IPS-20b (cell line): ENCODE measurements around the gene HS3ST5.

Experiments
- H3K27ac ChIP-seq: one replicate; pipeline ENCODE4 v1.5.1; 2013; ENCODE audit warnings: low read length
- H3K27me3 ChIP-seq: 2 replicates; pipeline ENCODE4 v1.6.1; 2013; ENCODE audit warnings: mild to moderate bottlenecking, low read length, inconsistent platforms; ENCODE audit not compliant: insufficient read depth
- H3K36me3 ChIP-seq: 2 replicates; pipeline ENCODE4 v1.6.1; 2013; ENCODE audit warnings: low read depth, mild to moderate bottlenecking, inconsistent platforms, low read length, moderate library complexity; ENCODE audit not compliant: insufficient read depth
- H3K4me1 ChIP-seq: 2 replicates; pipeline ENCODE4 v1.6.1; 2013; ENCODE audit warnings: mild to moderate bottlenecking, control low read depth, inconsistent platforms, low read length, moderate library complexity; ENCODE audit not compliant: insufficient read depth
- H3K4me3 ChIP-seq: 2 replicates; pipeline ENCODE4 v1.5.1; 2013; ENCODE audit warnings: mild to moderate bottlenecking, low read length, inconsistent platforms
- H3K9ac ChIP-seq: 2 replicates; pipeline ENCODE4 v1.6.1; 2013; ENCODE audit warnings: low read depth, mild to moderate bottlenecking, inconsistent platforms, low read length, moderate library complexity
- H3K9me3 ChIP-seq: 2 replicates; pipeline ENCODE4 v1.6.1; 2013; ENCODE audit warnings: mild to moderate bottlenecking, low read depth, low read length, inconsistent platforms; ENCODE audit not compliant: insufficient read depth

The HS3ST5 gene, protein sequence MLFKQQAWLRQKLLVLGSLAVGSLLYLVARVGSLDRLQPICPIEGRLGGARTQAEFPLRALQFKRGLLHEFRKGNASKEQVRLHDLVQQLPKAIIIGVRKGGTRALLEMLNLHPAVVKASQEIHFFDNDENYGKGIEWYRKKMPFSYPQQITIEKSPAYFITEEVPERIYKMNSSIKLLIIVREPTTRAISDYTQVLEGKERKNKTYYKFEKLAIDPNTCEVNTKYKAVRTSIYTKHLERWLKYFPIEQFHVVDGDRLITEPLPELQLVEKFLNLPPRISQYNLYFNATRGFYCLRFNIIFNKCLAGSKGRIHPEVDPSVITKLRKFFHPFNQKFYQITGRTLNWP

DNA sequence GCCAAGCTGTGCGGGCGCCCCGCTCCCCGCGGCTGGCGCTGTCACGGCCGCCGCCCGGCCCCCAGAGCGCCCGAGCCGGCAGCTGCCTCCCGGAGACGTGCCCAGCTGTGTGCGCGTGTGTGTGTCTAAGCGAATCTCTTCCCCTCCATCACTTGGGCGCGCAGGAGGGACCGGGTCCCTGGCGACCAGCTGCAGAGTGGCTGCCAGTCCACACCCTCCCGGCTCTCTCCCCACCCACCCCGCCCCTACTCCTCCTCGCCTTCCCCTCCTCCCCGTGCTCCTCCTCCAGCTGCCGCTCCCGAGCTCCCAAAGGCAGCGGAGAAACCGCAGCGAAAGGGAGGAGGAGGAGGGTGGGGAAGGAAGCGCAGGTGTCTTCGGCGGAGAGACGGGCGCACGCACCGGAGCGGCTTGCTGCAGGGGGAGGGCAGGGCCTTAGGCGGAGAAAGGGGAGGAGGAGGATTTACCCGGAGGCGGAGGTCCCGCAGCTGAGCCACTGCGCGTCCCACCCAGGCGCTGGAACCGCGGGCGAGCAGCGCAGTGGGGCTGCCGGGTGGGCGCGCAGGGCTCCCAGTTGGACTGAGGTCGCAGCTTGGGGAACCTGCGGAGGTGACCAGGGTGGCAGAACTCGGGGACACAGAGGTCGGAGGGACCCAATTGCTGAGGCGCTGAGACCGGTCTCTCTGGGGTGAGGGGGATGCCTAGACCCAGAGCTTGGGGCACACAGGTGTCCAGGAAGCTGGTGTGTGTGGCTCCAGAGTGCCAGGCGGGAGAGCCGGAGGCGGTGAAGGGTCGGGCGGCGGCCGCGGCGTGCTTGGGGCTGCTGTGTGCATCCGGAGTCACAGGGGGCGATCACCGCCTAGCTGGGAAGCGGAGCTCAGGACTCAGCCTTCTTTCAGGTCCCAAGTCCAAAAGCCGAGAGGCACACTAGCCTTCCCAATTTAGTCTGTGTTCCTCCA lies at the start of gene HS3ST5:
TSS of gene HS3ST5 (minus strand) at position 198 of the 956 bp plus-strand sequence. CDS start 280,178 bp downstream, outside the sequence.
- H3K9ac ChIP-seq = peak within 1 kb of the TSS; percentile 83

DNA sequence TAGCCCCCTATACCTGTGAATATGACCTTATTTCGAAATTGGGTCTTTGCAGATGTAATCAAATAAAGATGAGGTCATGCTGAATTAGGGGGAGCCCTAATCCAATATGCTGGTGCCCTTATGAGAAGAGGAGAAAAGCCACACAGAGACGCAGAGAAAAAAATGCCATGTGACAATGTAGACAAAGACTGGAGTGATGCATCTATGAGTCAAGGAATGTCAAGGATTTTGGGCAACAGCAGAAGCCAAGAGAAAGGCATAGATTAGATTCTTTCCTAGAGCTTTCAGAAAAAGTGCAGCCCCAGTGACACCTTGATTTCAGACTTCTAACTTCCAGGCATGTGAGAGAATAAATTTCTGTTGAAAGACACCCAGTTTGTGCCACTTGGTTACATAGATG lies 47.4 kb upstream of the HS3ST5 start:
- no peaks in the 10 kb centered on the region for H3K27me3 ChIP-seq
- no peak overlapping the region for H3K9ac ChIP-seq
- no peaks in the 10 kb centered on the region for H3K36me3 ChIP-seq
- no peak overlapping the region for H3K27ac ChIP-seq
- H3K4me3 ChIP-seq = no peak overlapping the region
- H3K4me1 ChIP-seq = peaks cover 36% of the 10 kb centered on the region
- no peaks in the 10 kb centered on the region for H3K9me3 ChIP-seq

More for the DNA sequence above, at the start of gene HS3ST5:
- H3K27ac ChIP-seq = peak within 1 kb of the TSS; percentile 1
- H3K4me1 ChIP-seq = peaks cover 32% of the 10 kb centered on the region
- no peaks in the 10 kb centered on the region for H3K36me3 ChIP-seq
- H3K4me3 ChIP-seq = peak within 1 kb of the TSS; percentile 90
- peaks cover 9% of the 10 kb centered on the region; the same call in 1 of the 2 replicates for H3K27me3 ChIP-seq
- no peaks in the 10 kb centered on the region for H3K9me3 ChIP-seq

DNA sequence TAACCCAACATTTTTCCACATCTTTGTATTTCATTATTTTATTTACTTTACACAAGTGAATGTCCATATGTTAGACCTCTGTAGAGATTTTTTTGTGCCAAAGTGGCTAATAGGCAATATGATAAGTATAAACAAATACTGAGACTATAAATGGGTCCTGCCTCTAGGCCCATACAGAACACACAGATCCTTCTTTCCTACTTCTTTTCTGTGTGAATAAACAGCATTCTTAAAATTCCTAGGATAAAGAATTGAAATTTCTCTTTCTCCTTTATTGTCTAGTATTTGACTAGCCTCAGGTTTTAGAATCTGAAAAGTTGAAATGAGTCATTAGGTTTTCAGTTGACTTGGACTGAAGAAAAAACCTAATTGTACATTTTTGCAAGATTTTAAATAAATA lies 46.3 kb upstream of the HS3ST5 start:
- Histone ChIP-seq H3K36me3 (no peaks in the 10 kb centered on the region), H3K4me3 (no peak overlapping the region), H3K9me3 (no peaks in the 10 kb centered on the region), H3K9ac (no peak overlapping the region), H3K4me1 (peaks cover 44% of the 10 kb centered on the region), H3K27me3 (no peaks in the 10 kb centered on the region), H3K27ac (no peak overlapping the region)

DNA sequence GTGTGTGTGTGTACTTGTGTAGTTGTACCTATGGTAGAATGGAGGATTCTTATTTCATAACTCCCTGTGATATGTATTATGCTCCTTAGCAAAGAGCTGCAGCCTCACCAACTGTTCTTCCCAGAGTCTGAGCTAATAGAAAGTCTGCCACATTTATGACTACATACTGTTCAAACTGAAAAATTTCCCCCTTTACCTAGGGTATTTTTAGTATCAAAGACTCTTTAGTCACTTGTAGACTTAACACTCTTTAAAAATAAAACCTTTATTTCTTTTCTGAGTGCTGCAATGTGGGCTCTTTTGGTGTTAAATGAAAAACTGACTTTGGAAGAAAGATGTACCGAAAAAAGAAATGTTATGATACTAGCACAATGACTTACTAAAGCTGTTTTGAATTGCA lies 39.6 kb upstream of the HS3ST5 start:
- H3K9me3 ChIP-seq = no peaks in the 10 kb centered on the region
- H3K36me3 ChIP-seq = no peaks in the 10 kb centered on the region
- H3K27ac ChIP-seq = no peak overlapping the region
- H3K9ac ChIP-seq = no peak overlapping the region
- no peaks in the 10 kb centered on the region for H3K27me3 ChIP-seq
- peaks cover 30% of the 10 kb centered on the region for H3K4me1 ChIP-seq
- H3K4me3 ChIP-seq = no peak overlapping the region

DNA sequence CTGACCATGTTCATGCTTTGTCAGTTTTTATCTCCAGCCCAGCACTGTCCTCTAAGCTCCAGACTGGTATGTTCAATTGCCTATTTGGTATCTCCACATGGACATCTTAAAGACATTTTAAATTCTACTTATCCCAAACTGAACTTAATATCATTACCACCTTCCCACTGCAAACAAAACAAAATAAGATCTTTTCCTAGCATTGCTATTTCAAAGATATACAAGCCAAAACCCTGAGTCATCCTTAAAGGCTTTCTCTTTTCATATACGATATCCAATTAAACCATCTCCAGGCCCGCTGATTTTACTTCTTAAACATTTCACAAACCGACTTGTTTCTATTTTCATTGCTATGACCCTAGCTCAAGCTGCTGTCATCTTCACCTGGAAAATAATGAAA lies 35.1 kb upstream of the HS3ST5 start:
- H3K4me3 ChIP-seq = no peak overlapping the region

DNA sequence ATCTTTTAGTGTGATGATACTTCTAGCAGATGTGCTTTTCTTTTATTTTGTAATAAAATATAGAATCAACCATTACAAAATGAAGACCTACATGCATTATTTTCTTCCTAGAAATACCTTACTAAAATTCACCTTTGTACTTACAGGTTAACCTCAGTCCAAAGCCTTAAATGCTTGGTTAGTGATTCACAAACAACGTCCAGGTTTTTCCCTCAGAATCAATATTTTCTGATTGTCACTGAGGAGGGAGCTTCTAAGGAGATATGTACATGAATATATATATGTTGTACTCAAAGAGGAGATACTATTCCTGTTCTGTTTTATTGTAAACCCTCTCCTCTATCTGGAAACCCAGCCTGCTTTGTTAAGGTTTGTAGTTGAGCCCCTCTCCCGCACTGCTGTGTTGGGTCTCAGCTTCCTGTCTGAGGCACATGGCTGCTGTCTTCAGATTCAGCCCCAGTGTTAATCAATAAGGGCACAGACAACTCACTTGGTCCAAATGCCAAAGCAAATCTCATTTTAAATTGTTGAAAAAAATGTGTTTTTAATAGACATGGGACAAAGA lies 33.9 kb upstream of the HS3ST5 start:
- peak overlapping the region; percentile 35; the same call in 1 of the 2 replicates for H3K9ac ChIP-seq

More for the DNA sequence above, 35.1 kb upstream of the HS3ST5 start:
- Histone ChIP-seq H3K4me1 (peaks cover 21% of the 10 kb centered on the region; the same call in 1 of the 2 replicates), H3K9ac (no peak overlapping the region), H3K9me3 (no peaks in the 10 kb centered on the region), H3K27me3 (no peaks in the 10 kb centered on the region), H3K36me3 (no peaks in the 10 kb centered on the region), H3K27ac (no peak overlapping the region)

DNA sequence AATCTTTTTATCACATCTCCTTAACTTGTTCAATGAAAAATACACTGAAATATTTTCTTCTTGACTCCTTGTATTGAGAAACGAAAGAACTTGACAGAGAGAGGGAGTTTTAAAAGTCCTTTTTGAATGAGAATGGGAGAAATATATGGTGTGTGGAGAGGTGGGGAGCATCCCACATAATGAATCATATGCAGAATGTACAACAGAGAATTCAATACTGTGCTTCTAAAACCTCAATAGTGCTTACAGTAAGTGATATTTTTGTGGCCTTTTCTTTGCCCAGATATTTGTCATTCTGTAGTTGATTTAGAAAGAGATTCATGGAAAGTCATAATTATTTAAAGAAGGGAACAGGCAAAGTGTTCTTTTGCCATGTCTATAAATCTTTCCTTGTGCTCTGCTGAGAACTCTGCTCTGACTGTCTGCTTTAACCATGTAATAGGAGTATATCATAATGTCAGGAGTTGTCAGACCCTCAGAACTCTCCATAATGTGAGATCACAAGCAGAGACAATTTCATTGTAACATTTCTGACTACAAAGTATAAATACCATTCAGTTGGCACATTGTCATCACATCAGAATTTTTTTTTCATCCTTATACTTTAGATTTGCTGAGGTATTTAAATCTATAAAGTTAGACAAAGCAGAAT lies 32.8 kb upstream of the HS3ST5 start:
- Histone ChIP-seq H3K4me1 (peaks cover 21% of the 10 kb centered on the region; the same call in 1 of the 2 replicates), H3K9ac (no peak overlapping the region), H3K9me3 (no peaks in the 10 kb centered on the region), H3K4me3 (no peak overlapping the region), H3K27me3 (no peaks in the 10 kb centered on the region), H3K36me3 (no peaks in the 10 kb centered on the region), H3K27ac (no peak overlapping the region)

More for the DNA sequence above, 33.9 kb upstream of the HS3ST5 start:
- Histone ChIP-seq H3K36me3 (no peaks in the 10 kb centered on the region), H3K27me3 (no peaks in the 10 kb centered on the region), H3K4me1 (peaks cover 21% of the 10 kb centered on the region; the same call in 1 of the 2 replicates), H3K9me3 (no peaks in the 10 kb centered on the region), H3K27ac (no peak overlapping the region), H3K4me3 (no peak overlapping the region)

DNA sequence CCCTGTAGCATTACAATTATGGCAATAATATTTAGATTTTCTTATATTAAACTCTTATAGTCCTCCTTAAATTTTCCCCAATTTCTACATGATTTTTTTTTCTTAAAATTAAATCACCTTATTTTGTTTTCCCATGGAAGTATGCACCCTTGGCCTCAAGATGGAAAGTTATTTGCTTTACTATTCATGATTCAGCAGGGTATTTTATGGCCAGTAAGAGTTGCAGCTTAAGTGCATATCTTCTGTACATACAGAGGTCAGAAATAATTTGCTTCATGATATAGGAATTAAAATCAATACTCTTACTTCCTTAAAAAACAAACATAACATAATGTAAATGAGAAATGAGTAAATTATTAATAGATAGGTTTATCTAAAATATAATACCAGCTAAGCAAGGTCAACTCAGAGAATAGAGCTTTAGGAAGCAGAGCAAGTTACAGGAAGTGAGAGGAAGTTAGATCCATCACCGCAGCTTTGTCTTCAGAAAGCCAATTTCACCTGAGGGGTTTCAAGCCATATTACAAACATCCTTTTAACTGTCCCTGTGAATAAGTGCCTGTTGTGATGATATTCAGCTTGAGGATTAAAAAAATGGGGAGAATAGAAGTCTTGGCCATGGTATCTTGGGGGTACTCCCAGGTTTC lies 24.6 kb upstream of the HS3ST5 start:
- Histone ChIP-seq H3K36me3 (no peaks in the 10 kb centered on the region), H3K9me3 (no peaks in the 10 kb centered on the region), H3K4me1 (peaks cover 31% of the 10 kb centered on the region), H3K27ac (no peak overlapping the region), H3K27me3 (no peaks in the 10 kb centered on the region), H3K4me3 (no peak overlapping the region), H3K9ac (no peak overlapping the region)

DNA sequence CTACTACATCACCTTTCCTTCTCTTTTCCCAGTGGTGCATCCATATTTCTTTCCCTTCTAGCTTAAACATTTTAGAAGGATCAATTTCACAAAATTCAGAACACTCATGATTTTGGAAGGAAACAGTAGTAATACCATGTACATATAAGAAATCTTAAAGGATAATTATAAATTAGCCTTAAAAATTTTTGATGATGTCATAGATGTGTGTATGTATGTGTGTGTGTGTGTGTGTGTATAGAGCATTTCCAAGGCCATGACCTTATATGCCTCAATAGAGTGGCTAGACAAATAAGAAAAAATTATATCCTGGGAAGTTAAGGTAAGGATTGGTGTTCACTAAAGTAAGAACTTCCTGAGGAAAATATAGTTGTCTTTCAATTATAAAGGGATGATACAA lies 24.1 kb upstream of the HS3ST5 start:
- Histone ChIP-seq H3K9ac (no peak overlapping the region), H3K27me3 (no peaks in the 10 kb centered on the region)

DNA sequence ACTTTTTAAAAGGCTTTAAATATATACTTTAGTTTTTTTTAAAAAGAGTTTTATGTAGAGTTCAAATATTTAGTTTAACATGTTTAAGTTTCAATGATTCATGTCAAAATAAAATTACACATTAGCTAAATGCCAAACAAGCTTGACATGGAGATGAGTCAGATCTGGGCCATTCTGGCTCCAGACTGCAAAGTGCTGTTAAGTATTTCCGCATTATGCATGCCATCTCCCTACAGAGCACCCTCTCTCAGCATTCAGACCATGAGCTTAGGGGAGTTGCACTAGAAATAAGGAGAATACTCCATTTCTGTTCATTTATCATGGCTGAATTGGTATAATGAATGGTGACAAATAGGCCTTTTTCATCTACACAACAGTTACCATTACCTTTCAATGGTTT lies 21.5 kb upstream of the HS3ST5 start:
- no peak overlapping the region for H3K4me3 ChIP-seq
- H3K27ac ChIP-seq = no peak overlapping the region
- peaks cover 49% of the 10 kb centered on the region for H3K4me1 ChIP-seq

More for the DNA sequence above, 24.1 kb upstream of the HS3ST5 start:
- no peaks in the 10 kb centered on the region for H3K36me3 ChIP-seq
- peaks cover 36% of the 10 kb centered on the region for H3K4me1 ChIP-seq
- H3K9me3 ChIP-seq = no peaks in the 10 kb centered on the region
- no peak overlapping the region for H3K4me3 ChIP-seq
- H3K27ac ChIP-seq = no peak overlapping the region

DNA sequence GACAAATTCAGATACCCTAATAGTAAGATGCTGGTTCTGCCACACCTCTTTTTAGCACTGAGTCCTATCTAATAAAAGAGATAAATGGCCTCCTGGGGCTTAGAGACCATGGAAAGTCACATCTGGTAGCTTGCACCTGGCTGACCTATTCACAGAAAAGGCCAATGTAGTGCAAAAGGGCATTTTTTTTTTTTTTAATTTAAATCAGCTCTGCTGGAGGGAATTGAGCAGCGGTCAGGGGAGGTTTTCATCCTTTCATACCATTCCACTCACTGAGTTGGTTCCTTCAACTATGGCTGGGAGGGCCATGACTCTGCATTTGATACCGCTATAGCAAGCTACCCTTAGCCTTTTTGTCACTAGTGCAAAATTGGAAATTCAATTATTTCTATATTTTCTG lies 20.1 kb upstream of the HS3ST5 start:
- Histone ChIP-seq H3K4me3 (peak overlapping the region; percentile 1; the same call in 1 of the 2 replicates), H3K9me3 (no peaks in the 10 kb centered on the region), H3K4me1 (peaks cover 49% of the 10 kb centered on the region), H3K9ac (no peak overlapping the region), H3K36me3 (no peaks in the 10 kb centered on the region), H3K27me3 (no peaks in the 10 kb centered on the region), H3K27ac (peak overlapping the region; percentile 85)

More for the DNA sequence above, 21.5 kb upstream of the HS3ST5 start:
- Histone ChIP-seq H3K9me3 (no peaks in the 10 kb centered on the region), H3K36me3 (no peaks in the 10 kb centered on the region), H3K27me3 (no peaks in the 10 kb centered on the region), H3K9ac (no peak overlapping the region)
